GM19324 (cell line): Measurements from ENCODE around the gene CDK14.

Experiments used
- ATAC-seq: cut with Tn5 transposase; IDR thresholded peaks from one replicate; pipeline ENCODE4 v1.9.1; 2021; ENCODE audit warnings: mild to moderate bottlenecking, moderate library complexity; ENCODE audit not compliant: unreplicated experiment, low FRiP score

Gene CDK14

DNA sequence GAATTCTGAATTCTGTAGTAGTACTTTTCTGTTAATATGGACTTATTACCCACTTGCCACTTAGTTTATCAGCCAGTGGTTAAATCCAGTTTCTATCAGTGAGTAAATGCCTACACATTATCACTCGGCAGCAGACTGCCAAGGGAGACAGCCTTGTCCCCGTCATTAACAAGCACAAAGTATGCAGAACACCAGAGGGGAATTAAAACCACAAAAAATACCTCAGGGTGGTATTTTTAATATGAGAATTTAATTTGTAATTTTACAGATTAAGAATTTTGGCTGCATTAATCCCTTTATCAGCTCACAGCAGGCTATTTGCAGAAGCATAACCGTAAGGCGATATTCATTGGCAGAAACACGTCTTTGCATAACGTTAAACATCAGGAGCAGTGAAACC lies 518.1 kb downstream of the CDK14 start:
- ATAC-seq: no peak

GRCh38 chr7:91126762-91127161 lies 530.6 kb downstream of the CDK14 start:
- ATAC-seq: no peak

GRCh38 chr7:91127325-91127724 lies 531.2 kb downstream of the CDK14 start:
- no peak for ATAC-seq

DNA sequence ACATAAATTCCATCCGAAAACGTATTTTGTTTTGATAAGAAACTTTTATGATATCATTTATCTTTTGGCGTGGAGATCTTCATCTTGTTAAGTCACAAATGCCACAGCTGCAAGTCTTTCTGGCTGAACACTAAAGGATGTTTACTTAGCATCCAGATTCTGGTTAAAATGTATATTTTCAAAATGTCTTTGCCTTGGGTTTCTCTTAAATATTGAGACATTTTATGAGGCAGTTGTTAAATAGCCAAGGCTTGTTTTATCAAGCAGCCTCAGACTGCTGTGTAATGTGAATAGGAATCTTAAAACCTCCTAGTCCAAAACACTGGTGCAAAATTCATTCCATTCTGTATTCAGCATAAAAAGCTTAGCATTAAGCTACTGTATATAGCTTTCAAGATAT lies 531.8 kb downstream of the CDK14 start:
- ATAC-seq: no peak

- no peak for ATAC-seq
Measured at GRCh38 chr7:91128683-91129348, 532.7 kb downstream of the CDK14 start.

- ATAC-seq: no peak
Measured at GRCh38 chr7:91135300-91135699, 539.2 kb downstream of the CDK14 start.

GRCh38 chr7:91135703-91136430 lies 539.7 kb downstream of the CDK14 start:
- no peak for ATAC-seq

DNA sequence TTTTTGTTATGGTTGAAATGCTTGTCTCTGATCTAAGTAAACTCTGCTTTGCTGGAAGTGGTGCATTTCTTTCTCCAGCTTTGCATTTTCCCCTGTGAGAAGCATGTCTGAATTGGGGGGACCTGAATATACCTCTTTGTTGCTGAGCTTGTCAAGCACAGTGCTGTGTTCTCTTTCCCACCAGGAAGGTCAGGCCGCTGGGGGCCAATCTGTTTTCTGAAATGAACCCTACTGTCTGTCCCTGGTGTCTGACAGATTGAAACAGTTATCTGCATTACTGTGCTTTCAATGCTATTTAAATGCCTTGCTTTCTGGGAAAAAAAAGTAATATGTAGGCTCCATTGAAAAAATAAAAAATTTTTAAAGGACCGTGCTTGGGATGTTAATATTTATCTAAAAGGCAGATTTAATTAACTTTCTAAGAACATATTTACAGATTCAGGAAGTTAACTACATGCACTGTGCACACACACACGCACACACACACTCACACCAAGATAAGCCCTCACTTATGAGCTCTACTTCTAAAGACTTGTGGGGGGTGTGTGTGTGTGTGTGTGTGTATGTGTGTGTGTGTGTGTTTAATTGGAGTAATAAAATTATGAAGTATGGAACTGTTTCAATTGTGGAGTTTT lies 541.1 kb downstream of the CDK14 start:
- no peak for ATAC-seq

DNA sequence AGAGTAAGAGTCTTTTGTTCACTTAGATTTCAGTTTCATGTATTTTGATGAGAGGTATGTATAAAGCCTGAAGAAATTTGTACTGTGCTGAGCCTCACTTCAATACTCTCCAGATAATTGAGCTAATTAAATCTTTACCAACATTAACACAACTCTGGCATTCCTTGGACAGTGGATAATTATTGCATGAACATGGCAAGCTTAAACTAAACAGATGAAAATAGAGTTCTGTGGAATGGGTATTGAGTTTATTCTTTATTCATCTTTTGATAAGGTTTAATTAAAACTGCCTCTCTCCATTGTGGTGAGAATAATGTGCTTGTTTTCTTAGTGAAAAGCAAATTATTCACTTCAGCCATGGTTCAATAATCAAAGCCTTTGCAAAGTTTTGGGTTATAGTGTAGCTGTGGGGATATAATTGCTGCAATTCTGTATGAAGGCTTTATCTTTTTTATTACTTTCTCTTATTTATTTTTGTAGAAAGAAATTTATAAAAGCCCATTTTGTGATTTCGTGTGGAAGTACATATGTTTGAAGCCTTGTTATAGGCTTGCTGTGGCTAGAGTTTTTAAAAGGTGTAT lies 541.8 kb downstream of the CDK14 start:
- ATAC-seq: no peak

GRCh38 chr7:91140286-91140685 lies 544.2 kb downstream of the CDK14 start:
- no peak for ATAC-seq

DNA sequence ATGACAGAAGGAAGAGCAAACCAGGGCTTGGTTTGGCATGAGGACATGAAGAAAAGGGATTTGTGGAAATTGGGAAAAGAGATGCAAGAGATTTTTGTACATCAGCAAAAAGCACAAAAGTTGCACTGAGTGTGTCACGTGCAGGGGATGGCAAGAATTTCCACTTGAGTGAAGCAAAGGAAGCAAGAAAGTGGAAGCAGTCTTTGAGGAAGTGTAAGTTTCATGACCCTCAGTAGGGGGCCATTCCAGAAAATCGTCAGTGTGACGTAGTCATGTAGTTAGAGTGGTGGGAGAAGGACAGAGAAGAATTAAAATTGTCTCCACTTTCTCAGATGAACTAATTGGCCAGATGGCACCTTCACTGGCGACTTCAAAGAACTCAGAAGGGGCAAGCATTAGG lies 544.9 kb downstream of the CDK14 start:
- ATAC-seq: no peak

DNA sequence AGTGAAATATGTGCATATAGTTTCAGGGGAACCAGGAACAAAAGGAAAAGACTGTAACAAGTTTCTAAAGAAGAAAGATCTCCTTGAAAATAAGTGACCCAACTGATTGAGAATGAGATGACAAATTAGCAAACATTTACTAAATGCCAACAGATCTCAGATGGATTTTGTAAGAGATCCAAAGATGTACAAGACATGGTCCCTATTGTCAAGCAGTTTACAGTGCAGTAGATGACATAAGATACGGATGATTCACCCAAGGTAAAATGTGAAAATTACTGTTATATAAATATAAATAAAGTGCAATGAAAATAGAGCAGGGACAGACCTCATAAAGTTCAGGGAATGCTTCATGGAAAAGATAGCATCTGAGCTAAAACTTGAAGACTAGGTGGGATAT lies 546.6 kb downstream of the CDK14 start:
- ATAC-seq: no peak

GRCh38 chr7:91149341-91150246 lies 553.5 kb downstream of the CDK14 start:
- ATAC-seq: no peak

GRCh38 chr7:91151916-91152315 lies 555.8 kb downstream of the CDK14 start:
- ATAC-seq: no peak

DNA sequence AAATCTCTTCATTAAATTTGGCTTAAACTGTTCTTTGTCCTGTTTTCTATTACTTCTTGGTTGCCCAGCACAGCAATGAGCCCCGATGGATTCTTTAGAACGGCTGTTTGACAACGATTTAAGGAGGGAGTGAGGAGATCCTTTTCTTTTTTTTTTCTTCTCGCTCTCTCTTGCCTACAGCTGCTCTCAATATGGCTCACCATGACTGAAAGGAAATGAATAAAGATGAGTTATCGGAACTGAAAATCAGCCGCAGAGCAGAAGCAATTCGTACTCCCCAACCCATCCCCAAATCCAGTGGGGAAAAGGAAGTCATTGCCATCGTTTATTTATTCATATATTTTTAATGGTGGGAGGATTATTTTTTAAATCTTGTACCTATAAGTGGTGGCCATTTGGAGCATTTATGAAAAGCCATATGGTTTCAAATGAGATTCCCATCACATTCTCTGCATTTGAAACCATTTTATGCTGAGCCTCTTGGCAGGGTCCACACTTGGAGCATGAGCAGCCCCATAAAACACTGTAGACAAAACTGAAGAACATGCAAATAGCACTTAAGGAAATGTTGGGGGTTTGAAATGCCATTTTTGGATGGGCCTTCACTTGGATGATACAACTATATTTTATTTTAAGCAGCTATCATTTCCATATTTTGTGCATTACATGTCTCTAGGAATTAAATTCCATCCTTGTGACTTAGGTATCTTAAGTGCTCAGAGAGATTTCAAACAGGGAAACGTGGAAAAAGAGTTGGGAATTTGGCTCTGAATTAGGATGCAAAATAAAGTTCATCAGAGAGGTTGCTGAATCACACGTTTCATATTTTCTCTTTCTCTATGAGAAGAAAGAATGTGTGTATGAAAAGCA lies 560.4 kb downstream of the CDK14 start:
- ATAC-seq: no peak

DNA sequence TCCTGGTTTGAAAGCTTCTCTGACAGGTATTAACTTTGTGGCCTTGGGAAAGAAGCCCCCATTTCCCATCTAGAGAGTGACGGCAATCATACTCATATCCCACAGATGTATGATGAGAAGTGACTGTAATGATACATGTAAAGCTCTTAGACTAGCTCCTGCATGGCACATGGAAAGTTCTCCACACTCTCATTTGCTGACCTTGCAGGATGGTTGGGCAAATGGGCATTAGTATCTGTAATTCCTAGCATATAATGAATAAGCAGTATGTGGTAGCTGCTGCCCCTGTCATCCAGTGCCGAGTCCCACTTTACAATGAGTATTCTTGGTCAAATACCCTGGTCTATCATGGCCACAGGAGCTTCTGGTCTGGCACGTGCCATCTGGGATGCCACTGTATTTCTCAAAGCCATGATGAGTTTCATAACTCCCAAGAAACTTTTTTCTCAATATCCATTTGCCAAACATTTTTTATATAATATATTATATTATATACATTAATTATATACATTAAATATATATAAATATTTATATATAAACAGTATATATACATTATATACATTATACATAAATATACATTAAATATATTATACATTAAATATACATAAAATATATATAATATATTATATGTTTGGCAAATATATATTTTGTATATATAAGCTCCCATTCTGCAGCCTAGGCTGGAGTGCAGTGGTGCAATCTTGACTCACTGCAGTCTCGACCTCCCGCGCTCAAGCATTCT lies 561.6 kb downstream of the CDK14 start:
- ATAC-seq: no peak

DNA sequence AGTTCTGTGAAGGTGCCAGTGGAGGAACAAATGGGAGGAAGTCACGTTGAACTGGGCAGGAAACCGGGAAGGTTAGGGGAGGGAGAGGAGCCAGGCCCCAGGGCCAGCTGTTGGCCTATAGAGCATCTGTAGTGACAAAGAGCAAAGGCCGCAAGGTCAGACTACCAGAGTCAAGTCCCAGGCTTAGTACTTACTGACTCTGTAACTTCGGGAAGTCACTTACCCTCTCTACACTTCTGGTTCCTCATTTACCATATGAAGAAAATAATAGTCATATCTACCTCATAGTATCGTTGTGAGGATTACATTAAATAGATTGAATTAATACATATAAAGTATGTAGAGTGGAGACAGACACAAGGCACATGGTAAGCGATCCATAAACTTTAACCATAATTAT lies 566.3 kb downstream of the CDK14 start:
- no peak for ATAC-seq

- no peak for ATAC-seq
Measured at GRCh38 chr7:91164506-91164905, 568.4 kb downstream of the CDK14 start.
